Stimulated activated CD4-positive, alpha-beta T cell treated with anti-CD3 and anti-CD28 coated beads, Interleukin-4, amount 100 ng/mL, for 24 hours (primary cell): ENCODE data around the gene ZBED4.

Source experiments
- DNase-seq: peaks from one replicate; pipeline ENCODE4 v3.0.0-alpha.2; 2020

The ZBED4 gene

DNA sequence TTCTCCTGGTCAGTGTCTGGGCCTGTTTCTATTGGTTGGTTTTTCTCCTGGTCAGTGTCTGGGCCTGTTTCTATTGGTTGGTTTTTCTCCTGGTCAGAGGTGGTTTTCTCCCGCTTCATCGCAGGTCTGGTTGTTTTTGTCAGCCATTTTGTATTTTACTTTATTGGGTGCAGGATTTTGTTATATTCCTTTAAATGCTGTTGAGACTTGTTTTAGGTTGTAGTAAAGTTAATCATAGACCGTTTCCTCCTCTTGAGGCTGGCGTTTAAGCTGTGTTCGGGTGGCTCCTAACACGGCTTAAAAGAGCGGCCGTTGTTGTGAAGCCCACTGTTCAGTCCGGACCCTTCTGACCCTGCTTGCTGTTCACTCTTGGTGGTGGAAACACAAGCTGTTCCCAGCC is 26.2 kb downstream of the ZBED4 start:
- DNase-seq: no peak

DNA sequence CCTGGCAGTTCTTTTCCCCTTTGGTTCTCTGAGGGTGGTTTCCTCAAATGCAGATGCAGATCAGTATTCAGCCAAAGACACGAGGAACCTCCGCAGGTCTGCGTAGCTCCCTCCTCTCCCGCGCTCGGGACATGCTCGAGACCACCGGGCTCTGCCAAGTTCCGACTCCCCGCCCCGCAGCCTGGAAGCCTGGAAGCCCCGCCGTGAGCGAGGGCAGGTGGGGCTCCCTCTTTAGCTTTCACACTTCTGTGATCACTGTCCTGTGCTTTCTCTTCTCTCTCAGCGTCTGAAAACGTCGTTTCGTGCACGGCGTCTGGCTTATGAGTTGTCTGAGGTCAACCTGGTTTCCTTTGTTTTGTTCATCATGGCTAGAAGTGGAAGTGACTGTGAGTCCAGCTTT is 26.6 kb downstream of the ZBED4 start:
- no peak for DNase-seq

DNA sequence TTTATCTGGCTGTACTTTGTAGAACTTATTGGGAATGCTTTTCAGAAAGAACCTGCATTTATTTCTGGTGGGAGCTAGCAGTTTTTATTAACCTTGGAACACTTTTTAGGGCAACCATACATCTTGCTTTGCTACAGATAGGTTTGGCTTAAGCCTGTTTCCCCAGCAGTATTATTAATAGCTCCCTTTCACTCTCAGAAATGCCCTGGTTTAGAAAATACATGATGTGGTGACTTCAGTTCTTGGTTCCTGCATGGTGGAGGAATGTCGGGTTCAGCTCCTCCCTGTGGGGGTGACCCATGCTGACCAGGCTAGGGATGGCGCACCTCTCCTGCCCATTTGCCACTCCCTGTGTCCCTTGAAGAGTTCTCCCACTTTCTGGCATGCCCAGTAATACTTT is 28.2 kb downstream of the ZBED4 start:
- DNase-seq: no peak

DNA sequence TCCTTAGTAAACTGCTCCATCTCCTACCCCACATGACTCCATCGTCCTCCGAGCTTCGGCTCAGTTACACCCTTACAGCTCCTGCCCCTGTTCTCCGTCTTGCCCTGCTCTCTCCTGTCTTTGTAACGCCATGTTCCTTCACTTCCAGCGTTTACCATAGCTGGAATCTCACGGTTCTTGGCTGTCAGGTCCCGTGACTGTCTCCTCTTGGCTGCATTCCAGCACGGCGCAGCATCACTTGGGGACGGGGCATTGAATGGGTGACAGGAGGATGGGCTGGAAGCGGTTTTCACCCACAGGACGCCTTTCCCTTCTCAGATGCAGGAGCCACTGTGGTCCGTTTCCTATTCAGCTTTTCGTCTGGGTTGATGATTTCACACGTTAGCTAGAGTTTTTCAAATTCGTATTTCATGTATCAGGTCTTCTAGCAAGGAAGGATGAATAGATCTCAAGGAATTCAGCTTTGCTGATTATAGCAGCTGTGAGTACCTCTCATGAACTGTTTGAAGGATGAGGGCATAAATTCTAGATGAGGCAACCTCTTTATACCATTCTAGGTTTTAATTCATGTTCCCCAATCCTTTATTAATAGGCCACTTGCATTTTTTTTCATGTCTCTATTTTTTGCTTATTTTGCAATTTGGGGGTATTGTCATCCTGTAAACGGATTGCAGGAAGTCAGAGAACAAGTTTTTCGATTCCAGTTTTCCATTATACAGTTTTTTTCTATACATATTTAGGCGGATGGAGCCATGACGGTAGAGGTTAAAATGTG is 29.1 kb downstream of the ZBED4 start:
- no peak for DNase-seq

DNA sequence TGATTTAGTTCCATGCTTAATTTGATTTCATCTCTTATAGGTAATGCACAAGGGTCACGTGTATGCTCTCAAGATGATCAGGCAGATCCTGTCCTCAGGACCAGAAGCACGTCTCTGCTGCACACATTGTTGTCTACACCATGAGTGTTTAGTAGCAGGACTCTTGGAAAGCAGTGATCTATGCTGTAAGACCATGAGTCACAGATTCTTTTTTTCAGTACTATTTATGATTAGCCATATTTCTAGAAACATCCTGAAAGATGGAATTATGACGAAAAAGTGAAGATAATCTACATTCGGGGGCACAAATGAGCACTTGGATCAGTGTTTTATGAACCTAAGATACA is 29.6 kb downstream of the ZBED4 start:
- no peak for DNase-seq

DNA sequence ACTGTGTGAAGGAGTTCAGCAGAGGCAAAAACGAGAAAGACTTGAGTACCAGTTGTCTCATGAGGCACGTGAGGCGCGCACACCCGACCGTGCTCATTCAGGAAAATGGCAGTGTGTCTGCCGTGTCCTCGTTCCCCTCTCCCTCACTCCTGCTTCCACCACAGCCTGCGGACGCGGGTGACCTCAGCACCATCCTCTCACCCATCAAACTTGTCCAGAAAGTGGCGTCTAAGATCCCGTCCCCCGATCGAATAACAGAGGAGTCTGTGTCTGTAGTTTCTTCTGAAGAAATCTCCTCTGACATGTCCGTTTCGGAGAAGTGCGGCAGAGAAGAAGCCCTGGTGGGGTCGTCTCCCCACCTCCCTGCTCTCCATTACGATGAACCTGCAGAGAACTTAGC is 30.4 kb downstream of the ZBED4 start:
- DNase-seq: no peak

DNA sequence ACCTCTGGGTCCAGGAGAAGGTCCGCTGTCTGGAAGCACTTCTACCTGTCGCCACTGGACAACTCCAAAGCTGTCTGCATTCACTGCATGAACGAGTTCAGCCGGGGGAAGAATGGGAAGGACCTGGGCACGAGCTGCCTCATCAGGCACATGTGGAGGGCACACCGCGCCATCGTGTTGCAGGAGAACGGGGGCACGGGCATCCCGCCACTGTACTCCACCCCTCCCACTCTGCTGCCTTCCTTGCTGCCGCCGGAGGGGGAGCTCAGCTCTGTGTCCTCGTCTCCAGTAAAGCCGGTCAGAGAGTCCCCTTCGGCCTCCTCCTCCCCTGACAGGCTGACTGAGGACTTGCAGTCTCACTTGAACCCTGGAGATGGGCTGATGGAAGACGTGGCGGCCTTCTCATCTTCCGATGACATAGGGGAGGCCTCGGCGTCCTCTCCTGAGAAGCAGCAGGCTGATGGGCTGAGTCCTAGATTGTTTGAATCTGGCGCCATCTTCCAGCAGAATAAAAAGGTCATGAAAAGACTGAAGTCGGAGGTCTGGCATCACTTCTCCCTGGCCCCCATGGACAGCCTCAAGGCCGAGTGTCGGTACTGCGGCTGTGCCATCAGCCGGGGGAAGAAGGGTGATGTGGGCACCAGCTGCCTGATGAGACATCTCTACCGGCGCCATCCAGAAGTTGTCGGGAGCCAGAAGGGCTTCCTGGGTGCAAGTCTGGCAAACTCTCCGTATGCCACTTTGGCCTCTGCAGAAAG is 31.0 kb downstream of the ZBED4 start:
- no peak for DNase-seq

DNA sequence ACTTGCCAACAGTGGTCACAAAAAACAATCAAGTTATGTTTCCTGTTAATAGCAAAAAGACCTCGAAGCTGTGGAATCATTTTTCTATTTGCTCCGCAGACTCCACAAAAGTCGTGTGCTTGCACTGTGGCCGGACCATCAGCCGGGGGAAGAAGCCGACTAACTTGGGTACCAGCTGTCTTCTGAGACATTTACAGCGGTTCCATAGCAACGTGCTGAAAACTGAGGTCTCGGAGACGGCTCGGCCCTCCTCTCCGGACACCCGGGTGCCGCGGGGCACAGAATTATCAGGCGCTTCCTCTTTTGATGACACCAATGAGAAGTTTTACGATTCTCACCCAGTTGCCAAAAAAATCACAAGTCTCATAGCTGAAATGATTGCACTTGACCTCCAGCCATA is 31.6 kb downstream of the ZBED4 start:
- DNase-seq: no peak

DNA sequence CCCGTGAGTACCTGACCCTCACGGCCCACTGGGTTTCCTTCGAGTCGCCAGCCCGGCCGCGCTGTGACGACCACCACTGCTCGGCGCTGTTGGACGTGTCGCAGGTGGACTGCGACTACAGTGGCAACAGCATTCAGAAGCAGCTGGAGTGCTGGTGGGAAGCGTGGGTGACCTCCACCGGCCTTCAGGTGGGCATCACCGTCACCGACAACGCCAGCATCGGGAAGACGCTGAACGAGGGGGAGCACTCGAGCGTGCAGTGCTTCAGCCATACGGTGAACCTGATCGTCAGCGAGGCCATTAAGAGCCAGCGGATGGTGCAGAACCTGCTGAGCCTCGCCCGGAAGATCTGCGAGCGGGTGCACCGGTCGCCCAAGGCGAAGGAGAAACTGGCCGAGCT is 32.2 kb downstream of the ZBED4 start:
- no peak for DNase-seq

DNA sequence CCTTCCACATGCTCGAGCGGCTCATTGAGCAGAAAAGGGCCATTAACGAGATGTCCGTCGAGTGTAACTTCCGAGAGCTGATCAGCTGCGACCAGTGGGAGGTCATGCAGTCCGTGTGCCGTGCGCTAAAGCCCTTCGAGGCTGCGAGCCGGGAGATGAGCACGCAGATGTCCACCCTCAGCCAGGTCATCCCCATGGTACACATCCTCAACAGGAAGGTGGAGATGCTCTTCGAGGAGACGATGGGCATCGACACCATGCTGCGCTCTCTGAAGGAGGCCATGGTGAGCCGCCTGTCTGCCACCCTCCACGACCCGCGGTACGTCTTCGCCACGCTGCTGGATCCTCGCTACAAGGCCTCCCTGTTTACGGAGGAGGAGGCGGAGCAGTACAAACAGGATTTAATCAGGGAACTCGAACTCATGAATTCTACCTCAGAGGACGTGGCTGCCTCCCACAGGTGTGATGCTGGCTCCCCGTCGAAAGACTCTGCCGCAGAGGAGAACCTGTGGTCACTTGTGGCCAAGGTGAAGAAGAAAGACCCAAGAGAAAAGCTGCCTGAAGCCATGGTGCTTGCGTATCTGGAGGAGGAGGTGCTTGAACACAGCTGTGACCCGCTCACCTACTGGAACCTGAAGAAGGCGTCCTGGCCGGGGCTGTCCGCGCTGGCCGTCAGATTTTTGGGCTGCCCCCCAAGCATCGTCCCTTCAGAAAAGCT is 32.9 kb downstream of the ZBED4 start:
- DNase-seq: no peak

DNA sequence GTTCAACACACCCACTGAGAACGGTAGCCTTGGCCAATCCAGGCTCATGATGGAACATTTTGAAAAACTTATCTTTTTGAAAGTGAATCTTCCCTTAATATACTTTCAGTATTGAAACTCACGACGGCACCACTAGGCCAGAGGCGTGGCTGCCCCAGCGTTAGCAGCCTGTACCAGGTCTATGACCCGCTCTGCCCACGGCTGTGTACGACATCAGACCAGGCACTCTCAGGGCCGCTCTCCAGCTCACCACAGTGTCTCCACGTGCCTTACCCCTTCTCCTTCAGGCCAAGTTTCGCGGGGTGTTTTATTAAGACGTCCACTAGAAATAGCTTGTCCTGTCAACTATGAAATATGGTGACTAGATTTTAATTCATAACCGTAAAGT is 33.4 kb downstream of the ZBED4 start:
- no peak for DNase-seq

DNA sequence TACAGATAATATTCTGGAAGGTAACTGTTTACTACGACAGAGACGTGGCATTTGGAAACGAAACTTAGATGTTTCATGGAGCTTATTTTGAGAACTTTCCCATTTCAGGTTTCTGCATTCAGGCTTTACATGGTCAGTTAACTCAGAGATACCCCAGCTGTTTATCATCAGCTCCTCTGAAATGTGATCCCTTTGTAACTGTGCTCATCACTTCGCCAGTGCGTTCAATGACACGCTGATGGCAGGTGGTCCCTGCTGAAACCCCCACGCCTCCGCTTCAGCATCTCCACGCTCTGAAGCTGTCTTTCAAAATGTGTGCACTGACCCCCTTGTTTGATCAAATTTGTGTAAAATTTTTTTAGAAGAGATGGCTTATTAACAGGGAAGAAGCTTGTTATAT is 34.1 kb downstream of the ZBED4 start:
- DNase-seq: no peak

DNA sequence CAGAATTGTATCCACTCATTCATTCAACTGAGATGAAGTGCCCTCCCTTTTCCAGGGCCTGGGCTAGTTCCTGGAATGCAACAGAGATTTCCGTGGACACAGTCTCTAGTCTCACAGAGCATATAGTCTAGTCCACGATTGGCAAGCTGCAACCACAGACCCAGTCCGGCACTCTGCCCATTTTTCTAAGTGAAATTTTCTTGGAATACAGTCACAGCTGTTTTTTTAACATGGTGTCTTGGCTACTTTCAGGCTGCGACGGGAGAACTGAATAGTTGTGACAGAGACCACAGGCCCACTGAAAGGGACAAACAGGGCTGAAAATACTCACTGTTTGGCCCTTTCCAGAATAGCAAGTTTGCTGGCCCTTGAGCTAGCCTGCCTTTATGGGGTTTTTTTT is 35.4 kb downstream of the ZBED4 start:
- DNase-seq: no peak

DNA sequence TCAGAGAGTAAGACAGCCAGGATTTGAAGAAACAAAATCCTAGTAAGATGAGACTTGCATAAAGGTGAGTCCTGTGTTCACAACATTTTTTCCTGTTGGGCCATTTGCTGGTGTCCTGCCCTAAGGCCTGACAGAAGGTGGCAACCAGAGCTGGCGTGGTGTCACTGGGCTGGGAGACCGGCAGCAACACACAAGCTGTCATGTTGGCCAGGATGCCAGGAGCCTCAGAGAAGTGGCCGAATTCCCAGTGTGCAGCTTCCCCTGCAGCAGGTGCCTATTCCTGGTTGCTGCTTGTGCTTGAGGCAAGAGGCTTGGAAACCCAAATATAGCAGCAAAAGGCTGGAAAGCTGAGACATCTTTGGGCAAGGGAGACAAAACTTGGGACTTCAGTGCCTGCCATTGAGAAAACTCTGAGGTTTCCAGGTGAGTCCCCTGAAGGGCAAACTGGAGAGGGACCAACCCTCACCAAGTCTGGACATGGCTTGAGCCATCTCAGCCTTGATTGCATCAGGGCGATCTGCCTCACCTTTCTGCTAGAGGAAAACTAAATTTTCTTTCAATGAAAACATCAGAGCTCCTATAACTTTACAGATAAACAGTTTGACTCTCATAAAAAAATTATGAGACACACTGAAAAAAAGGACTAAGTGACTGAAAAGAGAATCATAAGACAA is 38.7 kb downstream of the ZBED4 start:
- DNase-seq: no peak

DNA sequence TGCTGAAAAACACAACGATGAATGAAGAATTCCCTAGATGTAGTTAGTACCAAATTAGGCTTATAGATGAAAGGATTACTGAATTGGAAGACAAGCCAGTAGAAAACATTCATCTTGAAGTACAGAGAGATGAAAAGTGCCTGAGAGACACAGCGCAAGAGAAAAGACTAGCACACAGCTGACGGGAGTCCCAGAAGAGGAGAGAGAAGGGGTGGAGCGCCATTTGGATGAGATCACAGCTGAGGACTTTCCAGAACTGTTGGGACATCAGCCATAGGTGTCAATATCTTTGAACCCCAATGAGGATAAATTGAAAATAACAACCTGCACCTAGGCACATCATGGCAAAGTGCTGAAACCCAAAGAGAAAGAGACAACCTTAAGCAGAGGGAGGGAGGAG is 39.4 kb downstream of the ZBED4 start:
- no peak for DNase-seq

DNA sequence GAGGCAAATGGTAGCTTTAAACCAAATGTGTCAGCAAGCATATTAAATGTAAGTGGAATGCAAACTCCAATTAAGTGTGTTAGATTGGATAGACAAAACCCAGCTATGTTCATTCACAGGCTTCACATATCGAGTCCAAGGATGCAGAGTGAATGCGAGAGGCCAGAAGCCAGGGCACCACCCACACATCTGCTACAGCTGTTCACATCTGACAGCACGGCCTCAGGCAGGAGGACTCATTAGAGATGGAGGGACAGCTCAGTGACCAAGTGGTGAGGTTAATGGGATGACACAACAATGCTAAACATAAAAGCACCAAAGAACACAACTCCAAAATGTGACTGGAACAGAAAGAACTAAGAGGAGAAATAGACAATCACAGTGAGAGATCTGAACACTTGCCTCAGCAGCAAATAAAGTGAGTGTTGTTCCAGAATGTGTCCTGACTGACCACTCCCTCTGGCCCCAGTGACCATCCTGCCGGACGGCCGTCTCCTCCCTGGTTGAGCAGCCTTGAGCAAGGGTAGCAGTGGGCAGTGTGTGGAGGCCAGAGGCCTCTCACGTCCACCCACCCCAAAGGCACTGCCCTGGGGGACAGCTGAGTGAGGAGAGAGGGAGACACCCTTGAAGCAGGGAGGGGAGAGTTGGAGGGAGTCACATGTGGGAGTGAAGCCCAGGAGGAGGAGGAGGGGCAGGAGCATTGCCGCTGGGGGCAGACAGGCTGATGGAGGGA is 40.8 kb downstream of the ZBED4 start:
- no peak for DNase-seq

DNA sequence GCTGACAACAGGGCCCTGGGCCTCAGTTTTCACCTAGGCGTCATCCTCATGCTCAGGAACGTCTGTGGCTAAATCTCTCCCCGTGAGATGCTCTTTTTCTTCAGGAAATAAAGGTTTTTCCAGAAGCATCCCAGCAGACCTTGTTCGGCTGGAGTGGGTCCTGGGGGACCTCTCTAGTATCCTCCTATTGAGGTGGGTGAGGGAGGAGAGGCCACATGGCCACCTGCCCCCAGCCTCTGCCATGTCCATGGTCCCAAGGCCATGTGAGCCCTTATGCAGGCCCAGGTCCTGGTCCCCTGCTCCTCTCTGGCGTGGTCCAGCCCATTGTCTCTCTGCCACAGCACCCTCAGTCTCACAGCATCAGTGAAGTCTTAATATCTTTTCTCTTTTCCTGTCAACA is 42.6 kb downstream of the ZBED4 start:
- DNase-seq: no peak

DNA sequence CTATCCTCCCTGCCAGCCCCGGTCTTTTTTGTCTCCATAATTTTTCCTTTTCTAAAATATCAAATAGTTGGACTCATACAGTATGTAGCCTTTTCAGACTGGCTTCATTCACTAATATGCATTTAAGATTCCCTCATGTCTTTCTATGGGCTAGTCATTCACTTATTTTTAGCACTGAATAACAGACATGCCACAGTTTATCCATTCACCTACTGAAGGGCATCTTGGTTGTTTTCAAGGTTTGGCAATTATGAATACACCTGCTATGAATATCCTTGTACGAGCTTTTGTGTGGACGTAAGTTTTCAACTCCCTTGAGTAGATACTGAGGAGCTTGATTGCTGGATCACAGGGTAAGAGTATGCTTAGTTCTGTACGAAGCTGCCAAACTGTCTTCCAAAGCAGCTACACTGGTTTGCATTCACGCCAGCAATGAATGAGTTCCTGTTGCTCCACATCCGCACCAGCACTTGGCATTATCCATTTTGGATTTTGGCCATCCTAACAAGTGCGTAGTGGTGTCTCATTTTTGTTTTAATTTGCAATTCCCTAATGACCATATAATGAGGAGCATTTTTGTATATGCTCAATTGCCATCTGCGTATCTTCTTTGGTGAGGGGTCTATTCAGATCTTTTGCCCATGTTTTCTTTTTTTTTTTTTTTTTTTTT is 43.5 kb downstream of the ZBED4 start:
- DNase-seq: no peak

DNA sequence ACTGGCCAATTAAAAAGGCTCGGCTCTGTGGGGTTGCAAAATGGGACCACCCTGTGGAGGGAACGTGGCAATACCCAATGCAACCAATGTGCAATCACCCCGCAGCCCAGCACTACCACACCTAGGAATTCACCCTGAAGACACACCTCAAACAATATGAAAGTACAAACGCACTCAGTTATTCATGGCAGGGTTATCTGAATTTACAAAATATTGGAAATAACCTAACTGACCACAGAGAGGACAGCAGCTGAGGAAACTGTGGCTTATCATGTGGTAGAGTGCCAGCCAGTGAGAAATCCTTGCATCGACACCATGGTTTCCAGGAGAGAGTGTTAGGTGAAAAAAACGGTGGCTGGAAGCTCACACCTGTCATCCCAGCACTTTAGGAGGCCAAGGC is 45.9 kb downstream of the ZBED4 start:
- no peak for DNase-seq

DNA sequence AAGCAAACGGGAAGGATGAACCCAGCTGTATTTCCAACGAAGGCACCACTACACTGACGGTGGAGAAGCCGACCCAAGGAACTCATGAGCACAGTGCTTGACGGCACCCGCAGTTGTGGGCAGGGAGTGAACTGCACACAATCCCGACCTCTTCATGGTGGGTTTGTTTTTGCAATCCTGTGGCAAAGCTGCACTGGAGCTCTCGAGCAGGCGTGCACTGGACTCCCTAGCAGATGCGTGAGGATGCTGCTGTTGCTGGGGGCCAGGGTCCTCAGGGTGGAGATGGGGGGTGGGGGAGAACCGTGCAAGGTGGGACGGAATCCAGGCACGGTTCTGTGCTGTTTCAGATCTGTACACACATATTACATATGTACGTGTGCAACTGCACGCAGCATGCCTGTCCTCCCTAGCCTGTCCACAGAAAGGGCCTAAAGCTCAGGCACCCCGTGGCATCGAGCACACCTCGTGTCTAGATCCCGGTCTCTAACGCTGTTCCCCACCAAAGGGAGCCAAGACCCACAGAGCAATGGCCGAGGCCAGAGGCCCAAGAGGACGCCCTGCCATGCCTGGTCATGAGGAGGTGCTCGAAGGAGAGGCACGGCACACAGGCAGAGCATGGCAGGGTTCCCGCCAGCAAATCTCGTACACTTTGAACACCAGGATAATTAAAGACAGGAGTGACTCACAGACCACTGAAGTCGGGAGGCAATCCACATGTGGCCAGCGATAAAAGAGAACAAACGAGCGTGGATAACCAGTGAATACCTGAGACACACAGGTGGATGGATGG is 47.0 kb downstream of the ZBED4 start:
- no peak for DNase-seq

DNA sequence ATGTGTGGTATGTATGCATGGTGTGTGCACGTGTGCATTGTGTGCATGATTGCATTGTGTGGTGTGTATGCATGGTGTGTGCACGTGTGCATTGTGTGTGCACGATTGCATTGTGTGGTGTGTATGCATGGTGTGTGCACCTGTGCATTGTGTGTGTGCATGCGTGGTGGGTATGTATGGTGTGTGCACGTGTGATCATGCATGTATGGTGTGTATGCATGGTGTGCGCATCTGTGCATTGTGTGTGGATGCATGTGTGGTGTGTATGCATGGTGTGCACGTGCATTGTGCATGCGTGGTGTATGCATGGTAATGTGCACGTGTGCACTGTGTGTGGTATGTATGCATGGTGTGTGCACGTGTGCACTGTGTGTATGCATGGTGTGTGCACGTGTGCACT is 47.8 kb downstream of the ZBED4 start:
- DNase-seq: no peak
